ENCODE measurements around the gene KHK.
A peak's percentile ranks its signal among the peaks of the same experiment; 100 is the strongest.

DNA sequence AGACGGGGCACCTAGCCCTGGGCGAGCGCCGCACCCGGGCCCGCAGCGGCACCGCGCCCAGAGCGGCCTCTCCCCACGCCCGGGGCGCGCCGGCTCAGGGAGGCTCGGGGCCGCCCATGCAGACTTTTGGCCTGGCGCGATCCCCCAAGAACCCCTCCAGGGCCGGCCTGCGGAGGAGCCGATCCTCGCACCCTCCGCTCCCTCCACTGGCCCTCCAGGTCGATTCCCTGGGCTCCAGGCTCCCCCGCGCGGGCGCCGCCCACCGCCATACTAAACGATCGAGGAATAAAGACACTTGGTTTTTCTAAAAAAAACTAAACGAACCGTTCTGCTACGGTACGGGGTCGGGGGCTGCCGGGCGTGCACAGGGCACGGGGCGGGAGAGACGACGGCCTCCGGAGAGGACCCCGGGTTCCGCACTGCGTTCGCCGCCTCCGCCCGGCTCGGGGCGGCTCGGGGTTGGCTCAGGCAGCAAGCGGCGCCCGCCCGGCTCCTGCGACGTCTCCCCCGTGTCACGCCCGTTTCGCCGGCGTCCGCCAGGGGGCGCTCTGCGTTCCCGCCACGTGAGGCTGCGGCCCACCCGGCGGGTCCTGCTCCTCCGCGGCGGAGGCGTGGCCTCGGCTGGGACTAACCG, 365 bp upstream of the KHK start:
- TF ChIP-seq, protein P1, sequence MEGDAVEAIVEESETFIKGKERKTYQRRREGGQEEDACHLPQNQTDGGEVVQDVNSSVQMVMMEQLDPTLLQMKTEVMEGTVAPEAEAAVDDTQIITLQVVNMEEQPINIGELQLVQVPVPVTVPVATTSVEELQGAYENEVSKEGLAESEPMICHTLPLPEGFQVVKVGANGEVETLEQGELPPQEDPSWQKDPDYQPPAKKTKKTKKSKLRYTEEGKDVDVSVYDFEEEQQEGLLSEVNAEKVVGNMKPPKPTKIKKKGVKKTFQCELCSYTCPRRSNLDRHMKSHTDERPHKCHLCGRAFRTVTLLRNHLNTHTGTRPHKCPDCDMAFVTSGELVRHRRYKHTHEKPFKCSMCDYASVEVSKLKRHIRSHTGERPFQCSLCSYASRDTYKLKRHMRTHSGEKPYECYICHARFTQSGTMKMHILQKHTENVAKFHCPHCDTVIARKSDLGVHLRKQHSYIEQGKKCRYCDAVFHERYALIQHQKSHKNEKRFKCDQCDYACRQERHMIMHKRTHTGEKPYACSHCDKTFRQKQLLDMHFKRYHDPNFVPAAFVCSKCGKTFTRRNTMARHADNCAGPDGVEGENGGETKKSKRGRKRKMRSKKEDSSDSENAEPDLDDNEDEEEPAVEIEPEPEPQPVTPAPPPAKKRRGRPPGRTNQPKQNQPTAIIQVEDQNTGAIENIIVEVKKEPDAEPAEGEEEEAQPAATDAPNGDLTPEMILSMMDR (IDR thresholded peaks at IDR 0.05; ENCODE audit: low read length) = peak; percentile 63
- no peak for TF ChIP-seq EZH2 (IDR thresholded peaks at IDR 0.05; ENCODE audit: borderline replicate concordance, low read length)

All from OCI-LY1 (cell line).